Measurements from ENCODE around the gene PLD5.

PLD5 gene

GRCh38 chr1:242034392-242034791, 490.1 kb downstream of the PLD5 start:
- no peak for DNase-seq

GRCh38 chr1:242033447-242033846, 491.1 kb downstream of the PLD5 start:
- DNase-seq, result no peak
